ENCODE measurements around the gene DGCR6.

- TF ChIP-seq CTCF (IDR thresholded peaks at IDR 0.05): no peak
- no peak for TF ChIP-seq POLR2A (IDR thresholded peaks at IDR 0.05)
- TF ChIP-seq POLR2AphosphoS5 (IDR thresholded peaks at IDR 0.05): no peak
Measured at GRCh38 chr22:18950141-18950540, 44.0 kb downstream of the DGCR6 start.
